GM21723 (cell line): ENCODE results near the gene NFX1.

ENCODE experiments used
- ATAC-seq: cut with Tn5 transposase; IDR thresholded peaks from one replicate; pipeline ENCODE4 v1.9.1; 2021; ENCODE audit warnings: mild to moderate bottlenecking, moderate library complexity; ENCODE audit not compliant: unreplicated experiment

NFX1 gene

DNA sequence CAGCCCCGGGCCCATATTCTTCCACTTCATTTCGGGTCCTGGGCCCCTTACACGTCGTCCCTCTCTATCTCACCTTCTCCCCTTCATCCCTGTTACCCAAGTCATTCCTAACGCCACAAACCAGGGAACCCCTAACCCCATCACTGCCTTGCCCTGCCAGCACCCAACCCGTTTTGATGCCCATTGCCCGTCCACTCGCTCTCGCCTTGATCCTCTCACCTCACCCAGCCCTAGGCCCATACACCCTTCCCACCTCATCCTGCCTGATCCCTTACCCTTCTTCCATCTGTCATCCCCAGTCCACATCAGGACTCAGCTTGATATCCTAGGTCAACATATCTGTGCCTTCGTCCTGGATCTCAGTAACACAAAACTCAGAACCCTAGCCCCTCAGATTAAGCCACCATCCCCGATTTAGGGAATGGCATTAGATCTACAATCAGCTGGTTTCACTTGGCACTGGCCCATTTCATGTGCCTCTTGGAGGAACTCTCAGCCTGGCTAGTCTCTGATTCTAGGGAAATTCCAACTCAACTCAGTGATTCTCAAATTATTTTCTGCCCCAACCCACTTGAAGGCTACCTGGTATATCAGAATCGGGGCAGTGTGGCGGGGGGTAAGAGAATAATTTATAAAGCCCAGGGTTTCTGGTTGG lies 25.0 kb upstream of the NFX1 start:
- no peak for ATAC-seq

DNA sequence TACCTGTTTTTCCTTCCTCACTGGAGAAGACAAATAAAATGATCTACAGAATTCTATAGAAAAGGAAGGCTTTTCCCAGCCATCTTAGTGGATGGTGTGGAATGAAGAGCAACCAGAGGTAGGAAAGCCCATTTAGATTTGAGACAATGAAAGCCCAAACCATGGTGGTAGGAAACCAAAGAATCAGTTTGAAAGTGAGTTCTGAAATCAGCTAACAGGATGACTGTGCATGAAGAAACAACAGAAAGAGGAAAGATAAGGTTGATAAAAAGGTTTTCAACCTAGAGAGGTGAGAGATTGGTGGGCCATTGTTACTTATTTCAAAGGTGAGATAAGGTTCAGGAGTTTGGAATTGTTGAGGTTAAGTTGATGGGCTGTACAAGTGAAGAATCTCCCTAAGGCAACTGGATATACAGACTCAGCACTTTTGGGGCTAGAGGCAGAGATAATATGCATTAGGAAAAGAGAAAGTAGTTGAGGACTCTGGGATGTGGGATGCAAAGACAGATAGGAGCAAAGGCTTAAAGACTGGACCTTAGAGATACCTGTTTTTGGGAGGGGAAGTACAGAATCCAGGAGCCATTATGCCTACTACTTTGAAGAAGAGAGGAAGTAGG lies 23.1 kb upstream of the NFX1 start:
- ATAC-seq = no peak

DNA sequence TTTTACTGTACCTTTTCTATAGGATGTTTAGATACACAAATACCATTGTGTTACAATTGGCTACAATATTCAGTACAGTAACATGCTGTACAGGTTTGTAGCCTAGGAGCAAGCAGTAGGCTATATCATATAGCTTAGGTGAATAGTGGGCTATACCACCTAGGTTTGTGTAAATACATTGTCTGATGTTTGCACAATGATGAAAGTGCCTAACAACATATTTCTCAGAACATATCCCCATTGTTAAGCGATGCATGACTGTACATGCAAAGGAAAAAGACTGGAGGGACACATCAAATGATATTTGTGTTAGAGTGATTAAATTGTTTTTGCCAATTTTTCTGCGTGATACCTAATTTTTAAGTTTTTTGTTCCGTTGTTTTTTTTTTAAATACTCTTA lies 20.2 kb upstream of the NFX1 start:
- ATAC-seq = no peak

- ATAC-seq = no peak
These were observed 18.3 kb upstream of the NFX1 start for GRCh38 chr9:33272061-33272460.

GRCh38 chr9:33273266-33273971 lies 16.9 kb upstream of the NFX1 start:
- ATAC-seq = no peak

GRCh38 chr9:33273972-33274328 lies 16.4 kb upstream of the NFX1 start:
- ATAC-seq = no peak

- no peak for ATAC-seq
These were observed 12.8 kb upstream of the NFX1 start for GRCh38 chr9:33277484-33277883.

- ATAC-seq = no peak
These were observed 4.8 kb upstream of the NFX1 start for GRCh38 chr9:33285502-33285901.

- ATAC-seq = no peak
These were observed 3.2 kb upstream of the NFX1 start for GRCh38 chr9:33287087-33287490.

GRCh38 chr9:33288235-33288634 lies 2.1 kb upstream of the NFX1 start:
- ATAC-seq = no peak

DNA sequence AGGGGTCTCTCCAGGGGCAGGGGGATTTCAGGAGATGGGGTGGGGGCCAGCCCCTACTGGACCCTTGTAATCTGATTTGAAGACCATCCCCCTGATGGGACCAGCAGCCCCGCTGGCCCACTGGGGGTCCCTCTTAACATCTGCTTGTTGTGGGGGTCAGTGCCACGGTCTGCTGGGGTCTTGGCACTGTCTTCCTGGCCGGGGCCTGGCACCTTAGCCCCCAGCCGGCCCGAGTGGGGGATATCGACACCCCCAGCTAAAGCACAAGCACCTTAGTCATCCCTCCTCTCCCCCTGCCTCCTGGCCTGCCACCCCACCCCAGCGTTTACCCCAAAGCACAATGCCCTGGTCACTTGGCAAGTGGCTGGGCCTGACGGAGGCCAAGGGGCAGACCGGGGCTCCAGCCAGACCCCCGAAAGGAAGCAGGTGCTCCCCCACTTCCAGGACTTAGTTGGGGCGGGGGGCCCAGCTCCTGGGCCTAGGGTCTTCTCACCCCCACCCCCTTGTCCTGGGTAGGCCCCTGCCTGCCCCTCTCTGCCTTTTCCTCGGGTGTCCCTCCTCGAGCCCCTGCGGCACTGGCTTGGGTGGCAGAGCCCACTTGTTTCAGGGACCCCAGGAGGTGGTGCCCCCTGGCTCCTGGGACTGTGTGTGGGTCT lies 1.4 kb upstream of the NFX1 start:
- no peak for ATAC-seq

- ATAC-seq = no peak
These were observed 820 bp upstream of the NFX1 start for GRCh38 chr9:33289496-33289895.

GRCh38 chr9:33289936-33290246 lies 425 bp upstream of the NFX1 start:
- ATAC-seq = peak; percentile 35

DNA sequence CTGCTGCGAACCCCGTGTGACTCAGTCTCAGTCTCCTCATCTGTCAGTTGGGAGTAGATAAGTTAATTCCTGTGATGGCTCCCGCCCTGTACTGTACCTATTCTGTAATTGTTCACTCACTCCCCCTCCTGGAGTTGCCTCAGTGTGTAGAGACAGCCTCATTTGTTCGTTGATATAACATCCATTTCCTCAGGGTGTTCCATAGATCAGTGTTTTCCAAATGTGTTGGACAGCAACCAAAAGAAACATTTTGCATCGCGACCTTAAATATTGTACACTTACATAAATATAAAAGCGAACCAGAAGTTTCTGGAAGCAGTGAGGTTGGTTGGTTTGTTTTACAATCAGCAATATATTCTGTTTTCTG lies 698 bp downstream of the NFX1 start:
- ATAC-seq = no peak

DNA sequence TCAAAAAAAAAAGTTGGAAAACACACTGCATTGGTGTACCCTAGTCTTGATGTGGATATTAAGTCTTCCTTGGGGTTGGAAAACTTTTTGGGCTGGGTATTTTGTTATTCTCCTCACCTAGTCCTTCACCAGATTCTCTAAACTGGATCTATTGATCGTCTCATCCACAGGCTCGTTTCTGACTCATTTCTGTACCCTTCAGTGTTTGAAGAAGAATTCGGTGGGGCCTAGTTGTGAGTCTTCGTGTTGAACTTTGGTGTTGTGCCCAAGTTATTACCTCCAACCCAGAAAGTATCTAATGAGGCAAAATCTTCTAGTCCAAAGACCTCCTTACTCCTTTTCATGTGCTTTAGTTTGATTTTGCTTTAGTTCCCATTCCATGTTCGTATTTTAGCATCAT lies 1.6 kb downstream of the NFX1 start:
- no peak for ATAC-seq

DNA sequence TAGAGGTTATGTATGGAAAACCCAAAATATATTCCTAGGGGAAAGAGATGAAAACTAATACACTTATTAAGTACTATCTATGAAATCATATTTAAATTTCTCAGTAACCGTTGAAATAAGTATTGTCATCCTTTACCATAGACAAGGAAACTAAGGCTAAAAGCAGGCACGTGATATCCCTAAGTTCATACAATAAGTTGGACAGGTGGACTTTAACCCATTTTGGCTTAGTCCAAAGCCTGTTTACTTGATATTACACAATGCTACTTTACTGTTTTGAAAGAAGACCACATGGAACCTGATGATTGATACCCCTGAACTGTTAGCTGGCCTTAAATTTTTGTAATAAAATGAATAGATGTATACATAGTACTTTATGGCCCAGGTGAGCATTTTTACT lies 3.5 kb downstream of the NFX1 start:
- ATAC-seq = no peak

DNA sequence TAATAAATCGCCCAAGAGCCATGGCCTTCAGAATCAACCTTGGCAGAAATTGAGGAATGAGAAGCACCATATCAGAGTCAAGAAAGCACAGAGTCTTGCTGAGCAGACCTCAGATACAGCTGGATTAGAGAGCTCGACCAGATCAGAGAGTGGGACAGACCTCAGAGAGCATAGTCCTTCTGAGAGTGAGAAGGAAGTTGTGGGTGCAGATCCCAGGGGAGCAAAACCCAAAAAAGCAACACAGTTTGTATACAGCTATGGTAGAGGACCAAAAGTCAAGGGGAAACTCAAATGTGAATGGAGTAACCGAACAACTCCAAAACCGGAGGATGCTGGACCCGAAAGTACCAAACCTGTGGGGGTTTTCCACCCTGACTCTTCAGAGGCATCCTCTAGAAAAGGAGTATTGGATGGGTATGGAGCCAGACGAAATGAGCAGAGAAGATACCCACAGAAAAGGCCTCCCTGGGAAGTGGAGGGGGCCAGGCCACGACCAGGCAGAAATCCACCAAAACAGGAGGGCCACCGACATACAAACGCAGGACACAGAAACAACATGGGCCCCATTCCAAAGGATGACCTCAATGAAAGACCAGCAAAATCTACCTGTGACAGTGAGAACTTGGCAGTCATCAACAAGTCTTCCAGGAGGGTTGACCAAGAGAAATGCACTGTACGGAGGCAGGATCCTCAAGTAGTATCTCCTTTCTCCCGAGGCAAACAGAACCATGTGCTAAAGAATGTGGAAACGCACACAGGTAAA lies 4.5 kb downstream of the NFX1 start:
- no peak for ATAC-seq

DNA sequence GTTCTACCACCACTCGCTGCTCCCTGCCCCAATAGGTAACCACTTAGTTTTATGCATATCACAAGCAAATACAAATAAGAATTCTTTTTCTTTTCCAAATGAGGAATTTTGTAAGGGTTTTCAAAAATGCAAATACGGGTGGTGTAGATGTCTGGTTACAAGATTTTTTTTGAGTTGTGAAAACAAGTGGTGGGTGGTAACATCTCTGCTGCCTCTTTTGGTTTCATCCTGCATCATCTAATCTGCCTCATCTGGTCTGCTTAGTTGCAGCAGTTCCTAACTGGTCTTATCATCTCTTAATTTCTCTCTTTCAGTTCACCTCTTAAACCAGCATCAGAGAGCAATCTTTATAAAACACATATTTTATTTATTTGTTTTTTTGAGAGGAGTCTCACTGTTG lies 5.3 kb downstream of the NFX1 start:
- ATAC-seq = peak; percentile 45

DNA sequence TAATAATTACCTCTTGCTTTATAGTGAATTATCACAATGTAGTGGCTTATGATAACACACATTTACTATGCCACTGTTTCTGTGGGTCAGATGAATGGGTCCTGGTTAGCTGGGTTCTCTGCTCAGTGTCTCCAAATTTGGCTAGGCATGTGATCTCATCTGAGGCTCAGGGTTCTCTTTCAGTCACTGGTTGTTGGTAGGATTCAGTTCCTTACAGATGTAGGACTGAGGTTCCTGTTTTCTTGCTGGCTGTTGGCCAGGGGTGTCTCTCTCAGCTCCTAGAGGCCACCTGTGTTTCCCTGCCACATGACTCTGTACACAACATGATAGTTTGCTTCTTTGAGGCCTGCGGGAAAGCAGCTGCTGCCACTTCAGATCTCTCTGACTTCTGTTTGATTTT lies 7.1 kb downstream of the NFX1 start:
- peak; percentile 95 for ATAC-seq

DNA sequence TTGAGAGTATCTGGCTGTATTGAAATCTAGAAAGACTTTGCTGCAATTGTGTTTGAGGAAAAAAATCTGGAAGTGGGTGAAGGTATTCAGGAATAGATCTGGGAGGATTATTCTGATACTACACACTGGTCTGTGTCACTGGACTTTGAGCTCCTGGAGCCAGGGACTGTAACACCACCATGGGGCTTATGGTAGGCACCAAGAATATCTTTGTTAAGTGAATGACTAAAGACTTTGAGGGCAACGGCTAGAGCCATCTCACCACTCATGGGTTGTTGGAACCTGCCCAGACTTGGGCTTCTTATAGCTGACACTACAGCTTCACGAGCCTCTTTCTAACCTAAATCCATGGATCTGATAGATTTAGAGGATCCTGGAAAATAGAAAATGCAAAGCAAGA lies 10.2 kb downstream of the NFX1 start:
- no peak for ATAC-seq

- ATAC-seq = peak; percentile 65
These were observed 14.0 kb downstream of the NFX1 start for GRCh38 chr9:33304362-33304761.
